Epithelial cell of esophagus (primary cell): Measurements from ENCODE around the gene USP14.

Experiments
- DNase-seq: peaks from one replicate; pipeline ENCODE4 v3.0.0; 2010; ENCODE audit warnings: low read depth
- H3K4me3 ChIP-seq: 2 replicates; pipeline ENCODE4 v1.5.1; 2011; ENCODE audit warnings: mild to moderate bottlenecking, low read length, control low read depth
- CTCF ChIP-seq: IDR thresholded peaks from 2 replicates; pipeline ENCODE4 v1.5.1; 2011; ENCODE audit warnings: low read depth, mild to moderate bottlenecking, low read length, control low read depth, inconsistent platforms; ENCODE audit not compliant: insufficient read depth; ENCODE audit errors: missing control alignments

USP14 gene

DNA sequence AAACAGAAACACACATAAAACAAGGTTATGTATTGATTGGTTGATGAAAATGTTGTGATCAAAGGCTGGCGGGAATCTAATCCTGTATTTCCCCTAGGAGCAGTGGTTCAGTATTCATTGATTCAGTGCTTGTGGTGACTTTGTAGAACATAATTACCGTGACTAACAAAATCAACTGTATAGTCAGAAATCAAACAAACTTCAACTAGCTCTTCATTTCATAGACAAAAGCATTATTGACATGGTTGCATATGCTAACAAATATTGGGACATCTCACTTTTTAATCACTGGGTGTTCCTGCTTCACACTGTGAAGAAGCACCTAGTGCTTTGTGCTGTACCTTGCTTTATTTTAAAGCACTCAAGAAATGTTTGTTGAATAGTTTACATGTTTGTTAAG lies 41.4 kb downstream of the USP14 start:
- H3K4me3 ChIP-seq: no peak overlapping the region
- DNase-seq: no peak
- TF ChIP-seq CTCF: no peak

- no peak overlapping the region for H3K4me3 ChIP-seq
- no peak for TF ChIP-seq CTCF
- no peak for DNase-seq
Observed at GRCh38 chr18:210075-210474, 51.7 kb downstream of the USP14 start.

DNA sequence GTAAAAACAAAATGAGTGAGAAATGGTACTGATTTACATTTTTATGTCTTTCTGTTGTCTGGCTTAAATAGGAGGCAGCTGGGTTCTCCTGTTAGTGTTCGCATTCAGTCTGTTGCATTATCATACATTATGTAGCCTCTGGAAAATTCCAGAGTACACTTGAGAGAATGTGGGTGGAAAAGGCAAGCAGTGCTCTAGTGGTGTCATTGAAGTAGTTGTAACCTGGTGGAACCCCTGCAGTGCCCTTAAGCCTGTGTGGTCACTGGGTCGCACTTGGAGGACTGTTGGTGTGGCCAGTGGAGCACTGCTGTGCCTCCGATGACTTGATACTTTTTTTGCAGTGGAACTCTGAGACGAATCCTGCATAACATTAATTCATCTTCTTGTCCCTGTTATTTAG lies 52.4 kb downstream of the USP14 start:
- no peak overlapping the region for H3K4me3 ChIP-seq
- no peak for TF ChIP-seq CTCF
- DNase-seq: no peak

DNA sequence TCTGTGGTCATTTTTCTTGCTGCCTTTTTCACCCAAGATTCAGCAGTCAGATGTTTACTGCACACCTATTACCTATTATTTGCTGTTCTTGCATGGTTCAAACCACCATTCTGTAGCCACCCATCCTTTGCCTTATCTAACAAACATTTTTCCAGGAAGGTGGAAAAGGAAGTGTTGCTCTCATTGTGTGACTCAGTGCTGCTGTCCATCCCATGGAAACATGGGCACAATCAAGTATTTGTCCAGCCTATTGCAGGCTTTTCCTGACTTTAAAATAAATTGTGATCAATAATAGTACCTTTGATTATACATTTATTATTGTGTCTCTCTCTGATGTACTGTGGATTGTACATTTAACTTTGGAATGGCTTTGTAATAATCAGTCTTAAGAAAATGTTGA lies 53.2 kb downstream of the USP14 start:
- DNase-seq: no peak
- no peak overlapping the region for H3K4me3 ChIP-seq
- TF ChIP-seq CTCF: no peak

DNA sequence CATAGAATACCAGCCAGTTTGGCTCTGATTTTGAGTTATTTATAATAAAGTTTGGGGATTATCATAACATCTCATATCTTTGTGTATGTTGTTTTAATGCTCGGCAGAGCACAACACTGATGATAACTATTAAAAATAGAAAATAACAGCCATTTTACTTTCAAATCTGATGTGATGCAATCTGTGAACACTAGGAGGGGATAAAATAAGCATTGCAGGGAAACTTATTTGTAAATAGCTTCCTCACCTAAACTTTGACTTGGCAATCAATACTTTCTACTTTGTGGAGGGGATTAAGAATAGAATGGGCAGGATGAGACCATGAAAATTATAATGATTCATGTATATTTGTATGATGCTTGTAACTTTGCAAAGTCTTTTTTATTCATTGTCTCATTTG lies 54.4 kb downstream of the USP14 start:
- no peak overlapping the region for H3K4me3 ChIP-seq
- peak; percentile 12 for TF ChIP-seq CTCF
- no peak for DNase-seq

DNA sequence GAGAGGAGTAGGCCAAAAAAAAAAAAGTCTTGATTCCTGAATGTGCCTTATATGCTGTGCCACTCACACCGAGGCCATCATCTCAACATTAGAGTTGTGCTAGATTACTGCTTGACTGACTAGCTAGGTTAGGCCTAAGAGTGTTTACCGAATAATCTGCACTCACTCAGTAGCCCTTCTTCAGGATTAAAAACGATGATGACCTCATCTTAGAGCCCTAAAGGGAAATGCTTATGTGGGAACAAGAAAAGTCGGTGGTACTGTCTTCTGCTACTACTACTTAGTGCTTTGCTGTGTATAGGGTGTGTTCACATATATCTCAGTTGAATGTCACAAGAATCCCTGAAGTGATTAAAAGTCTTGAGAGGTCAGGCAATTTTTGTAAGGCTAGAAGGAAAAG lies 55.1 kb downstream of the USP14 start:
- TF ChIP-seq CTCF: no peak
- peak; percentile 11 for DNase-seq
- no peak overlapping the region for H3K4me3 ChIP-seq

DNA sequence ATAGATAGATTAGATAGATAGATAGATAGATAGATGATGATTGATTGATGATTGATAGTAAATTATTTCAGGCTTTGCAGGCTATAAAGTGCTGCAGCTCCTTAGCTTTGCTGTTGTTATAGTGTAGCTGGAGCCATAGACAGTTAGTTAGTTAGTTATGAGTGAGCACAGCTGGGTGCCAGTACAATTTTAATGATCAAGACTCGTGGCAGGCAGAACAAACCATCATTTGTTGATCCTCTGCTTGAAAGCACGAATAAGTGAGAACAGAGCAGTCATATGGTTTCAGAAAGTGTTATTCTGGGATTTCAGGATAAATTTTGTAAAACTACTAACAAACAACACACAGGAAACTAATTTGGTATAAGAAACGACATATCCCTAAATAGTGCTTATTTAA lies 55.6 kb downstream of the USP14 start:
- DNase-seq: no peak
- no peak overlapping the region for H3K4me3 ChIP-seq
- TF ChIP-seq CTCF: no peak
